A673 (cell line): ENCODE data around the gene STING1.

ENCODE experiments used
- CTCF ChIP-seq: fragments of 300-800, 200-600 bp; sonication (generic); conservative IDR thresholded peaks from 2 replicates; pipeline ENCODE4 v1.5.1; 2017; ENCODE audit warnings: low read depth, mild to moderate bottlenecking, antibody characterized with exemption, low read length, moderate library complexity, mixed read lengths
- EZH2 ChIP-seq: fragments of 200-600 bp; sonication (generic); IDR thresholded peaks from 2 replicates; pipeline ENCODE4 v1.6.1; 2017; ENCODE audit warnings: borderline replicate concordance, low read depth, mild to moderate bottlenecking, mixed read lengths, antibody characterized with exemption, low read length; ENCODE audit not compliant: poor library complexity, severe bottlenecking

- TF ChIP-seq EZH2 (no peak), CTCF (no peak)
Observed at GRCh38 chr5:139461176-139461575, 21.4 kb downstream of the STING1 start.
